ENCODE data around the gene TNRC6B. TPM values are rescaled to one million over a fixed set of nuclear protein-coding genes. Genes with fewer than 3 reads are reported as not detected.

TNRC6B gene
- total RNA-seq, 1 donor from 2014 or later = 62.0 TPM

- no peaks in the 10 kb centered on the region for H3K4me1 Mint-ChIP-seq (ENCODE audit: low read depth, unreplicated experiment)
- DNase-seq = no peak
- H3K27me3 Mint-ChIP-seq (ENCODE audit: unreplicated experiment) = no peaks in the 10 kb centered on the region
These were observed 144.3 kb downstream of the TNRC6B start for GRCh38 chr22:40322021-40322420.

GRCh38 chr22:40322818-40323447, 145.2 kb downstream of the TNRC6B start:
- Mint-ChIP-seq H3K4me1 (ENCODE audit: low read depth, unreplicated experiment) (no peaks in the 10 kb centered on the region), H3K27ac (ENCODE audit: unreplicated experiment) (no peak overlapping the region), H3K4me3 (ENCODE audit: unreplicated experiment) (no peak overlapping the region)

More at GRCh38 chr22:40322021-40322420, 144.3 kb downstream of the TNRC6B start:
- H3K9me3 Mint-ChIP-seq (ENCODE audit: unreplicated experiment) = no peaks in the 10 kb centered on the region
- peaks cover 6% of the 10 kb centered on the region for H3K36me3 Mint-ChIP-seq (ENCODE audit: unreplicated experiment)
- H3K27ac Mint-ChIP-seq (ENCODE audit: unreplicated experiment) = no peak overlapping the region
- no peak for TF ChIP-seq CTCF (IDR thresholded peaks at IDR 0.05; ENCODE audit: partially characterized antibody, unreplicated experiment)
- H3K4me3 Mint-ChIP-seq (ENCODE audit: unreplicated experiment) = no peak overlapping the region

DNA sequence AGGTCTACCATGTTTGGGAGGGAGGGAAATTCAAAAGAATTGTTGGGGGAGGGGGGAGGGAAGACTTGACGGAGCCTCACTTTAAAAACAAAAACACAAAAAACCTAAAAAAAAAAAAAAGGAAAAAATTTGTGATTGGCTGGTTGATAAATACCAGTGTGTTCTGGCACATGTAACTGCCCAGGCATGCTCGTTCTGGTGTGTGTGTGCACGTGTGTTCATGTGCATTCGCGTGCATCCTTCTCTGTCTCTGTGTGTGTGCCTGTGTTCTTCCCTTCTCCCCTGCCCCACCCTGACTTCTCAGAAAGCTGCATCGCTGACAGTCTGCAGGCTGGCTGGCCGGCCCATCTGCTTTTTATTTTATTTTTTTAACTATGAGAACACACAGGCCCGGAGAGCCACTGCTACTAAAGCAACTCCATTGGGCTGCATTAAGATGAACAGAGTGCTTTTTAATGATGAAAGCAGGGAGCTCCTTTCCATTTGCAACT, 146.0 kb downstream of the TNRC6B start:
- Mint-ChIP-seq H3K4me1 (ENCODE audit: low read depth, unreplicated experiment) (no peaks in the 10 kb centered on the region), H3K27me3 (ENCODE audit: unreplicated experiment) (no peaks in the 10 kb centered on the region), H3K9me3 (ENCODE audit: unreplicated experiment) (no peaks in the 10 kb centered on the region), H3K36me3 (ENCODE audit: unreplicated experiment) (no peaks in the 10 kb centered on the region), H3K27ac (ENCODE audit: unreplicated experiment) (no peak overlapping the region), H3K4me3 (ENCODE audit: unreplicated experiment) (no peak overlapping the region)
- TF ChIP-seq CTCF (IDR thresholded peaks at IDR 0.05; ENCODE audit: partially characterized antibody, unreplicated experiment) = no peak
- DNase-seq = no peak

More at GRCh38 chr22:40322818-40323447, 145.2 kb downstream of the TNRC6B start:
- no peaks in the 10 kb centered on the region for H3K36me3 Mint-ChIP-seq (ENCODE audit: unreplicated experiment)
- DNase-seq = no peak
- no peaks in the 10 kb centered on the region for H3K27me3 Mint-ChIP-seq (ENCODE audit: unreplicated experiment)
- H3K9me3 Mint-ChIP-seq (ENCODE audit: unreplicated experiment) = no peaks in the 10 kb centered on the region
- TF ChIP-seq CTCF (IDR thresholded peaks at IDR 0.05; ENCODE audit: partially characterized antibody, unreplicated experiment) = no peak

DNA sequence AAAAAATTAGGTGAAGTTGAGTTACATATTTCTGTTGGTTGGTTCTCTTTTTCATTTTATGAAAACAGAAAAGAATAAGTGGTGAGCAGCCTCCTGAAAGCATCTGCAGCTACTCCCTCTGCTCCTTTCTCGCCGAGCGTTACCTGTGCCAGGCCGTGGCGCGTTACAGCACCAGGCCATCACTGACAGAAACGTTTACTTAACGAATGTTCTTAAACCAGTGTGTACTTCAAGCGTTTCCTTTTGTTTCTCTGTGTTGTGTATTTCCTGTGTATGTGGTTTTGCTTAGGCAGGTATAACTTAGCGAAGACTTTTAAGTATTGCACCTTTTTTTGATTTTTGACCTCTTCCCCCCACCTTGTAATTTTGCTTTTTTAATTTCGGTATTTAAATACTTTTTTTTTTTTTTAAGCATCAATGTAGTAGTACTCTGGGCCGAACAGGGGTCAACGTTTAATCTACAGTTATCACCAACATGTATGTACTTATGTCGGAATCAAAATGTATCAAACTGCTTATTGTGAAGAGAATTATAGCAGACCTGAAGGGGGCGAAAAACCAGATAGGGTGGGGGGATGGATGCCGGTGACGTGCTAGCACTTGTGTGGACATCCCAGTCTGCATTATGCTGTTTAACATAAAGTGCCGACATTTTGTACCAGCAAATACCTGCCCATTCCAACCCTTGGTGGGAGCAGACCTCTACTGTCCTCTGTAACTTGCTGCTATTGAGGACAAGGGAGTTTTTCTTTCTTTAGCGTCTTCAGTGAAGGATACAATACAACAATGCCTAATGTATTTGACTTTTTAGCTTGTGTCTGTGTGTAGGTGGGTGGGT, 147.0 kb downstream of the TNRC6B start:
- Mint-ChIP-seq H3K4me3 (ENCODE audit: unreplicated experiment) (no peak overlapping the region), H3K27ac (ENCODE audit: unreplicated experiment) (no peak overlapping the region), H3K9me3 (ENCODE audit: unreplicated experiment) (no peaks in the 10 kb centered on the region), H3K27me3 (ENCODE audit: unreplicated experiment) (no peaks in the 10 kb centered on the region), H3K36me3 (ENCODE audit: unreplicated experiment) (no peaks in the 10 kb centered on the region), H3K4me1 (ENCODE audit: low read depth, unreplicated experiment) (no peaks in the 10 kb centered on the region)
- DNase-seq = no peak
- no peak for TF ChIP-seq CTCF (IDR thresholded peaks at IDR 0.05; ENCODE audit: partially characterized antibody, unreplicated experiment)

DNA sequence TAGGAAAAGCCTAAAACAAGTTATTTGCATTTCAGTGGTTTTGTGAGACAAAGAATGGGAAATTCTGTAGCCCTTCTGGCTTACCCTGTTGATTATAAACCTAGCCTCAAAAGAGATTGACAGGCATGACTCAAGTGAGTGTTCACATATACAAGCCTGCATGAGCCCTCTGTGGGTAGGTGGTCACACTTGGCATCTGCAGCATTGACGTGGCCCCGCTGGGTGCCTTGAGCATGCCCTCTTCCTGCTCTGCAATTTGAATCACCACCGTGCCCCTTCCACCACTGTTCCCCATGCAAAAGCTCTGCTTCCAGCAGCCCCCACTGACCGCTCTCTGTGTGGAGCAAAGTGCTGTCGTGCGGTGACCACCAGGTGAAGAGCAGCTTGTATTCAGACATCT, 147.6 kb downstream of the TNRC6B start:
- H3K4me3 Mint-ChIP-seq (ENCODE audit: unreplicated experiment) = no peak overlapping the region
- no peak for DNase-seq
- TF ChIP-seq CTCF (IDR thresholded peaks at IDR 0.05; ENCODE audit: partially characterized antibody, unreplicated experiment) = no peak
- H3K9me3 Mint-ChIP-seq (ENCODE audit: unreplicated experiment) = peaks cover 2% of the 10 kb centered on the region
- no peaks in the 10 kb centered on the region for H3K36me3 Mint-ChIP-seq (ENCODE audit: unreplicated experiment)
- no peak overlapping the region for H3K27ac Mint-ChIP-seq (ENCODE audit: unreplicated experiment)
- peaks cover 5% of the 10 kb centered on the region for H3K4me1 Mint-ChIP-seq (ENCODE audit: low read depth, unreplicated experiment)
- H3K27me3 Mint-ChIP-seq (ENCODE audit: unreplicated experiment) = no peaks in the 10 kb centered on the region

Data from glutamatergic neuron (in vitro differentiated cells).